ENCODE measurements around the gene TMEM245.

Gene TMEM245

GRCh38 chr9:109115931-109116526, 3.7 kb downstream of the TMEM245 start:
- Histone ChIP-seq H3K4ac (ENCODE audit: low read length) (no peak overlapping the region), H3K9me3 (replicated peaks in 1 of 2; ENCODE audit: control insufficient read depth in 2 of 2, insufficient read depth in 1 of 2, low read depth in 1 of 2, low read length in 2 of 2) (no peaks in the 10 kb centered on the region), H3K27ac (replicated peaks; ENCODE audit: low read length) (no peak overlapping the region)

GRCh38 chr9:109114670-109115069, 5.1 kb downstream of the TMEM245 start:
- H4K91ac ChIP-seq (ENCODE audit: low read depth, low read length, poor library complexity) = no peak overlapping the region
- no peak overlapping the region for H4K8ac ChIP-seq (ENCODE audit: low read depth, low read length)
- DNase-seq (ENCODE audit: low spot score) = no peak
- H2BK5ac ChIP-seq (ENCODE audit: low read length) = no peak overlapping the region
- H3K27ac ChIP-seq (replicated peaks; ENCODE audit: low read length) = no peak overlapping the region
- no peak overlapping the region for H3K4me3 ChIP-seq (ENCODE audit: low read length in 2 of 2)
- H2AK5ac ChIP-seq (ENCODE audit: low read depth, low read length) = no peak overlapping the region
- H2BK12ac ChIP-seq (ENCODE audit: low read length) = no peak overlapping the region
- H3K4ac ChIP-seq (ENCODE audit: low read length) = no peak overlapping the region
- no peak overlapping the region for H2BK120ac ChIP-seq (ENCODE audit: low read depth, low read length)
- no peak overlapping the region for H2BK15ac ChIP-seq (ENCODE audit: low read length)
- H3K79me1 ChIP-seq (ENCODE audit: low read depth, low read length) = peaks cover 3% of the 10 kb centered on the region
- H3K27me3 ChIP-seq (ENCODE audit: control insufficient read depth in 3 of 3, insufficient read depth in 3 of 3, low read depth in 1 of 3, low read length in 3 of 3) = no peaks in the 10 kb centered on the region
- no peak overlapping the region for H3K4me2 ChIP-seq (ENCODE audit: insufficient read depth, low read length, poor library complexity, severe bottlenecking)
- no peaks in the 10 kb centered on the region for H3K9me3 ChIP-seq (replicated peaks in 1 of 2; ENCODE audit: control insufficient read depth in 2 of 2, insufficient read depth in 1 of 2, low read depth in 1 of 2, low read length in 2 of 2)
- H3K14ac ChIP-seq (ENCODE audit: low read length) = no peak overlapping the region
- peaks cover 0 to 22% of the 10 kb centered on the region in 2 donors for H3K36me3 ChIP-seq (replicated peaks in 1 of 2; ENCODE audit: control insufficient read depth in 2 of 2, insufficient read depth in 2 of 2, low read length in 2 of 2)
- peaks cover 0 to 6% of the 10 kb centered on the region in 2 donors for H3K4me1 ChIP-seq (ENCODE audit: control insufficient read depth in 2 of 2, insufficient read depth in 1 of 2, low read depth in 1 of 2, low read length in 2 of 2)
- no peak overlapping the region for H3K18ac ChIP-seq (ENCODE audit: low read length)
- H3K9ac ChIP-seq (ENCODE audit: low read depth, low read length, poor library complexity) = no peak overlapping the region
- H2AFZ ChIP-seq (ENCODE audit: low read length) = no peak overlapping the region
- no CpG with 5 or more reads among the region's 3 CpGs for WGBS, 2 donors (ENCODE audit: extremely low coverage in 2 of 2, insufficient read length in 2 of 2, insufficient replicate concordance in 1 of 2)
- no peak overlapping the region for H3K23ac ChIP-seq (ENCODE audit: low read depth, low read length, poor library complexity)

More at GRCh38 chr9:109115931-109116526, 3.7 kb downstream of the TMEM245 start:
- H3K18ac ChIP-seq (ENCODE audit: low read length) = no peak overlapping the region
- H3K14ac ChIP-seq (ENCODE audit: low read length) = no peak overlapping the region
- H2AK5ac ChIP-seq (ENCODE audit: low read depth, low read length) = no peak overlapping the region
- H3K4me1 ChIP-seq (ENCODE audit: control insufficient read depth in 2 of 2, insufficient read depth in 1 of 2, low read depth in 1 of 2, low read length in 2 of 2) = peaks cover 1 to 6% of the 10 kb centered on the region in 2 donors
- no peaks in the 10 kb centered on the region for H3K27me3 ChIP-seq (ENCODE audit: control insufficient read depth in 3 of 3, insufficient read depth in 3 of 3, low read depth in 1 of 3, low read length in 3 of 3)
- H4K91ac ChIP-seq (ENCODE audit: low read depth, low read length, poor library complexity) = no peak overlapping the region
- peaks cover 0 to 22% of the 10 kb centered on the region in 2 donors for H3K36me3 ChIP-seq (replicated peaks in 1 of 2; ENCODE audit: control insufficient read depth in 2 of 2, insufficient read depth in 2 of 2, low read length in 2 of 2)
- no peak overlapping the region for H2BK12ac ChIP-seq (ENCODE audit: low read length)
- H3K4me3 ChIP-seq (ENCODE audit: low read length in 2 of 2) = no peak overlapping the region
- no peak overlapping the region for H2BK120ac ChIP-seq (ENCODE audit: low read depth, low read length)
- peaks cover 3% of the 10 kb centered on the region for H3K79me1 ChIP-seq (ENCODE audit: low read depth, low read length)
- H3K4me2 ChIP-seq (ENCODE audit: insufficient read depth, low read length, poor library complexity, severe bottlenecking) = no peak overlapping the region
- H2BK15ac ChIP-seq (ENCODE audit: low read length) = no peak overlapping the region
- H2BK5ac ChIP-seq (ENCODE audit: low read length) = no peak overlapping the region
- no peak overlapping the region for H2AFZ ChIP-seq (ENCODE audit: low read length)
- DNase-seq (ENCODE audit: low spot score) = no peak
- no peak overlapping the region for H3K23ac ChIP-seq (ENCODE audit: low read depth, low read length, poor library complexity)
- H3K9ac ChIP-seq (ENCODE audit: low read depth, low read length, poor library complexity) = no peak overlapping the region
- H4K8ac ChIP-seq (ENCODE audit: low read depth, low read length) = no peak overlapping the region
- no CpG with 5 or more reads among the region's 3 CpGs for WGBS, 2 donors (ENCODE audit: extremely low coverage in 2 of 2, insufficient read length in 2 of 2, insufficient replicate concordance in 1 of 2)

GRCh38 chr9:109113892-109114609, 5.7 kb downstream of the TMEM245 start:
- Histone ChIP-seq H2AFZ (ENCODE audit: low read length) (no peak overlapping the region), H3K27ac (replicated peaks; ENCODE audit: low read length) (no peak overlapping the region), H3K9me3 (replicated peaks in 1 of 2; ENCODE audit: control insufficient read depth in 2 of 2, insufficient read depth in 1 of 2, low read depth in 1 of 2, low read length in 2 of 2) (no peaks in the 10 kb centered on the region), H3K4me3 (ENCODE audit: low read length in 2 of 2) (no peak overlapping the region), H3K79me1 (ENCODE audit: low read depth, low read length) (peaks cover 1% of the 10 kb centered on the region), H3K4me1 (ENCODE audit: control insufficient read depth in 2 of 2, insufficient read depth in 1 of 2, low read depth in 1 of 2, low read length in 2 of 2) (peaks cover under 1 to 6% of the 10 kb centered on the region in 2 donors), H3K27me3 (ENCODE audit: control insufficient read depth in 3 of 3, insufficient read depth in 3 of 3, low read depth in 1 of 3, low read length in 3 of 3) (no peaks in the 10 kb centered on the region), H3K23ac (ENCODE audit: low read depth, low read length, poor library complexity) (no peak overlapping the region), H2BK5ac (ENCODE audit: low read length) (no peak overlapping the region), H3K9ac (ENCODE audit: low read depth, low read length, poor library complexity) (no peak overlapping the region), H3K4me2 (ENCODE audit: insufficient read depth, low read length, poor library complexity, severe bottlenecking) (no peak overlapping the region), H2BK120ac (ENCODE audit: low read depth, low read length) (no peak overlapping the region), H3K36me3 (replicated peaks in 1 of 2; ENCODE audit: control insufficient read depth in 2 of 2, insufficient read depth in 2 of 2, low read length in 2 of 2) (peaks cover 0 to 22% of the 10 kb centered on the region in 2 donors), H2BK15ac (ENCODE audit: low read length) (no peak overlapping the region), H2BK12ac (ENCODE audit: low read length) (no peak overlapping the region), H3K14ac (ENCODE audit: low read length) (no peak overlapping the region), H3K18ac (ENCODE audit: low read length) (no peak overlapping the region), H4K8ac (ENCODE audit: low read depth, low read length) (no peak overlapping the region), H2AK5ac (ENCODE audit: low read depth, low read length) (no peak overlapping the region), H3K4ac (ENCODE audit: low read length) (no peak overlapping the region), H4K91ac (ENCODE audit: low read depth, low read length, poor library complexity) (no peak overlapping the region)
- DNase-seq (ENCODE audit: low spot score) = no peak
- WGBS, 2 donors (ENCODE audit: extremely low coverage in 2 of 2, insufficient read length in 2 of 2, insufficient replicate concordance in 1 of 2) = no CpG with 5 or more reads among the region's 12 CpGs

- no peak overlapping the region for H4K8ac ChIP-seq (ENCODE audit: low read depth, low read length)
- H3K4me2 ChIP-seq (ENCODE audit: insufficient read depth, low read length, poor library complexity, severe bottlenecking) = no peak overlapping the region
- H3K27me3 ChIP-seq (ENCODE audit: control insufficient read depth in 3 of 3, insufficient read depth in 3 of 3, low read depth in 1 of 3, low read length in 3 of 3) = no peaks in the 10 kb centered on the region
- peaks cover 2 to 6% of the 10 kb centered on the region in 2 donors for H3K4me1 ChIP-seq (ENCODE audit: control insufficient read depth in 2 of 2, insufficient read depth in 1 of 2, low read depth in 1 of 2, low read length in 2 of 2)
- no peak overlapping the region for H4K91ac ChIP-seq (ENCODE audit: low read depth, low read length, poor library complexity)
- H2AFZ ChIP-seq (ENCODE audit: low read length) = no peak overlapping the region
- no peak overlapping the region for H2BK120ac ChIP-seq (ENCODE audit: low read depth, low read length)
- no peaks in the 10 kb centered on the region for H3K79me1 ChIP-seq (ENCODE audit: low read depth, low read length)
- no peak overlapping the region for H3K18ac ChIP-seq (ENCODE audit: low read length)
- DNase-seq (ENCODE audit: low spot score) = no peak
- H2BK12ac ChIP-seq (ENCODE audit: low read length) = no peak overlapping the region
- peaks cover 0 to 21% of the 10 kb centered on the region in 2 donors for H3K36me3 ChIP-seq (replicated peaks in 1 of 2; ENCODE audit: control insufficient read depth in 2 of 2, insufficient read depth in 2 of 2, low read length in 2 of 2)
- H2BK5ac ChIP-seq (ENCODE audit: low read length) = no peak overlapping the region
- no peak overlapping the region for H2BK15ac ChIP-seq (ENCODE audit: low read length)
- H3K23ac ChIP-seq (ENCODE audit: low read depth, low read length, poor library complexity) = no peak overlapping the region
- no peak overlapping the region for H3K27ac ChIP-seq (replicated peaks; ENCODE audit: low read length)
- H2AK5ac ChIP-seq (ENCODE audit: low read depth, low read length) = no peak overlapping the region
- H3K9ac ChIP-seq (ENCODE audit: low read depth, low read length, poor library complexity) = no peak overlapping the region
- H3K4ac ChIP-seq (ENCODE audit: low read length) = no peak overlapping the region
- 100% methylated on average over 1 of the region's 3 CpGs; no CpG with 5 or more reads in 1 of the 2 donors for WGBS, 2 donors (ENCODE audit: extremely low coverage in 2 of 2, insufficient read length in 2 of 2, insufficient replicate concordance in 1 of 2)
- no peak overlapping the region for H3K4me3 ChIP-seq (ENCODE audit: low read length in 2 of 2)
- H3K14ac ChIP-seq (ENCODE audit: low read length) = no peak overlapping the region
- H3K9me3 ChIP-seq (replicated peaks in 1 of 2; ENCODE audit: control insufficient read depth in 2 of 2, insufficient read depth in 1 of 2, low read depth in 1 of 2, low read length in 2 of 2) = no peaks in the 10 kb centered on the region
Observed at GRCh38 chr9:109113254-109113653, 6.5 kb downstream of the TMEM245 start.

Measured in neuronal stem cell (in vitro differentiated cells).